HS-27A (cell line): Measurements from ENCODE around the gene CAND2.
"Not testable (repeated sequence)": the region's sequence is repeated elsewhere in the genome, so short reads cannot be mapped to it uniquely, and the experiment has no call there.

Experiments
- DNase-seq: peaks from one replicate; pipeline ENCODE4 v3.0.0-alpha.2; 2012; ENCODE audit warnings: low read depth, missing footprints

Gene CAND2

DNA sequence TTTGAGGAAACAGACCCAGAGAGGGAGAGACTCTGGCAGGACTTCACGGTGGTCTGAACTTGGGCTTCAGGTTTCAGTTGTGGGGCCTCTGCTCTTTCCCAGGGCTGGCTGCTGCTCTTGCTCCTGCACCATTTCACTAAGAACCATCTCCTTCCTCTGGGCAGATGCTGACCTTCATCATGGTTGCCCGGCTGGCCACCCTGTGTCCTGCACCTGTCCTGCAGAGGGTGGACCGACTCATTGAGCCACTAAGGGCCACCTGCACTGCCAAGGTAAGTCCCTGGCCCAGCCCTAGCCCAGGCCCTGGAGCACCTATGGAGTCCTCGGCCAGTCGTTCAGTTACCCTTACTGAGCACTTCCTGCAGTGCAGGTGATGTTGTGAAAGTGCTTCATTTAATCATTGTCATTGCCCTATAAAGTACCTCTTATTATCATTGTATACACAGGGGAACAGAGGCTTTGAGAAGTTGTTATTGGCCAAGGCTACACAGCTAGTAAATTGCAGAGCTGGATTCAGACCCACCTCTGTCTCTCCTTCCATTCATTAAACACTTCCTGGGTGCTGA, 34.9 kb downstream of the CAND2 start:
- no peak for DNase-seq

GRCh38 chr3:12832350-12833221, 36.1 kb downstream of the CAND2 start:
- no peak for DNase-seq

- DNase-seq = no peak
Measured at GRCh38 chr3:12833222-12834161, 37.0 kb downstream of the CAND2 start.

DNA sequence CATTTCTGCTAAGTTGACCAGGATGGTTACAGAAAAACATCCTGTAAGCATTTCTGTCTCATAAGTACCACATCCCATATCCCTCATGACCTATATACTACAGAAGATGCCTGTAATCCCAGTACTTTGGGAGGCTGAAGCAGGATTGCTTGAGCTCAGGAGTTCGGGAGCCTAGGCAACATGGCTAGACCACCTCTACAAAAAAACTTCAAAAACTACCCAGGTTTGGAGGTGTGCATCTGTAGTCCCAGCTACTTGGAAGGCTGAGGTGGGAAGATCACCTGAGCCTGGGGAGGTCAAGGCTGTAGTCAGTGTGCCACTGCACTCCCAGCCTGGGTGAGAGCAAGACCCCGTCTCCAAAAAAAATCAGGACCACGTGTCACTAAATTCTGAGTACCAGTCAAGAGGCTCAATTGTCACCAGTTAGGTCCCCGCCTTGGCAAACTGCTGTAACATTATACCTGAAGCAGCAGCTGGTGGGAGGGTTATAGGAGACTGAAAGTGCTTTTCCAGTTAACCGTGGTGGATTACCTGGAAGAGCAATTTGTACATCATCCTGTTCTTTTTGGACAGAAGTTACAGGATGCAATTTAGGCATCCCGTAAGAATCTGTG, 38.7 kb downstream of the CAND2 start:
- DNase-seq = no peak

DNA sequence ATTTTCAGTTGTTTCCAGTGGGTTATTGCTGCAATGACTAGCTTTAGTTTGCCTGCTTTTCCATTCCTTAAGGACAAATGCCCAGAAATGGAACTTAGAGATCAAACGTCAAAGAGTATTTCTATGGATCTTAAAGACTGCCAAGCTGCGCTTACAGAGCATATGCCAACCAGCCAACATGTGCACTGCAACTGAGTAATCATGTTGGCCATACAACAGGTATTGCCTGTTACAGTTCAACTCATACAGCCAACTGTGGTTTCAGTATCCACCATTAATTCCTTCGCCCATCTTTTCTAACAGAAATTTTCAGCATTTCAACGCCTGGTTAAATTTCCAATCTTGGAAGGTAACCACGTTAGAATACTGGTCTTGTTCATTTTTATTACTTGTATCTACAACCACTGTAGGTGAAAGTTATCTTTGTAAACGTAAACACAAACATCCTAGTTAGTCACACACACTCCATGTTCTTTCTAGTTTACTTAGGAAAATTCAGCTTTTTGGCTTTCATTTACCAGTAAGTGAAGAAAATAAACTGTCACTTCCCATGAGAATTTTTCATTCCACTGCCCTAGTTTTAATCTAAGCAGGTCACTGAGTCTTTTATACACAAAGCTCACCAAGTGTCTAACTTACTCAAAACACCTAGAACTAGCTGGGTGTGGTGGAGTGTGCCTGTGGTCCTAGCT, 41.0 kb downstream of the CAND2 start:
- no peak for DNase-seq

DNA sequence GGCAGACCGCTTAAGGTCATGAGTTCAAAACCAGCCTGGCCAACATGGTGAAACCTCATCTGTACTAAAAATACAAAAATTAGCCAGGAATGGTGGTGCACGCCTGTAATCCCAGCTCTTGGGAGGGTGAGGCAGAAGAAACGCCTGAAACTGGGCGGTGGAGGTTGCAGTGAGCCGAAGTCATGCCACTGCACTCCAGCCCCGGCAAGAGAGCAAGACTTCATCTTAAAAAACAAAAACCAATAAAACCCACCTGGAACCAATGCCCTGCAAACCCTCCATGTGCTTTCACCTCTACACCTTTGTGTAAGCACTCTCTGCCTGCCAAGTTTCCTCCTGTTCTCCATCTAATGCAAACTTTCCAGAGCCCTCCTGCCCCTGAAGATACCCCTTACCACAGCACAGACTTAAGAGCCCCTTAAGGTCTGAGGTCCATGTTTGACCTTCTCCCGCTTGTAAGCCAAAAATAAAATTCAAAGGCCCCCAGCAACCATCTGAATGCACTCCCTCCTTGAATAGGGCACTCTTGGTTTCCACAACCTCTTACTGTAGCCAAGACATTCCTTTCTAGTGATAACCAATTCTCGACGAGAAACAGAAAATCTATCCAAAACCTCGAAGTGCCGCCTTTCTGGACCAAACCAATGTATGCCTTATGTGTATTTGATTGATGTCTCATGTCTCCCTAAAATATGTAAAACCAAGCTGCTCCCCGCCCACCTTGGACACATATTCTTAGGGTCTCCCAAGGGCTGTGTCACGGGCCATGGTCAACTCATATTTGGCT, 41.9 kb downstream of the CAND2 start:
- DNase-seq = no peak

GRCh38 chr3:12839156-12839946, 42.9 kb downstream of the CAND2 start:
- DNase-seq = no peak

DNA sequence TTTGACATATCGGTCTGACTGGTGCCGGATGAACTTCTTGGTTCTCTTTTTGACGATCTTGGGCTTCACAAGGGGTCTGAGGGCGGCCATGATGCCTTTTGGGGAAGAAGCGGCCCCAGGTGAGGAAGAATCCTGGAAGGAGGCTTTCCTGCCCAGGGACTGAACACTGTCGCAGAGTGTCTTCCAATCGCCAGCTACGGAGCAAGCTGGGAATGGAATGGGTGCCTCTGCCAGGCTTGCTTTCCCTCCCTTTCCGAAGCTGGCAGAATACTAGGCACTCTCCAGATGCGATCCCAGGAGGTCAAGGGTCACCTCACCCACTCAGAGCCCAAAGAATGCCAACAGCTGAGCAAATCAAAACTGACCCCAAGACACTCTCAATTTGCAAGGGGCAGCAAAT, 43.7 kb downstream of the CAND2 start:
- DNase-seq = not testable (repeated sequence)

DNA sequence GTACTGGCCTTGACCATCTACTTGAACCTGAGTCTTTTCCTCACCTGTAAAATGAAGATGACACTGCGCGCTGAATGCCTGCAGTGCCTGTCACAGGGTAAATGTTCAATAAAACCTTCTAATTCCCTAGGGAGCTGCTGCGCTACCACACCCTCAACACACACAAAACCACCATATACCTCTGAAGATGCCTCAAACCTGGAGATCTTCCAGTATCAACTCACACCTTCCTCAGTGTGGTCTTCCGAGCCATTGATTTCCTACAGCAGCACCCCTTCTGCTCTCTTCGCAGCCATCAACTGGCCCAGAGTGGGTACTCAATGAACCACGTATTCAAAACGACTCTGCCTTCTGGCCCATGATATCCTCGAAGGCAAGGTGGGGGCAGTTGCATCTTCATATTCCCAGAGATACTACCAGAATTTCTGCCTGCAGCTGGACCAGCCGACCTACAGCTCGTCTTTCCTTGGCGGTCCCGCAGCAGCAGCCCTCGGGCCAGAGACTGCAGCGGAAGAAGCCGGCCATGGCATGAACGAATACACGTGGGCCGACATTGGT, 44.2 kb downstream of the CAND2 start:
- no peak for DNase-seq

DNA sequence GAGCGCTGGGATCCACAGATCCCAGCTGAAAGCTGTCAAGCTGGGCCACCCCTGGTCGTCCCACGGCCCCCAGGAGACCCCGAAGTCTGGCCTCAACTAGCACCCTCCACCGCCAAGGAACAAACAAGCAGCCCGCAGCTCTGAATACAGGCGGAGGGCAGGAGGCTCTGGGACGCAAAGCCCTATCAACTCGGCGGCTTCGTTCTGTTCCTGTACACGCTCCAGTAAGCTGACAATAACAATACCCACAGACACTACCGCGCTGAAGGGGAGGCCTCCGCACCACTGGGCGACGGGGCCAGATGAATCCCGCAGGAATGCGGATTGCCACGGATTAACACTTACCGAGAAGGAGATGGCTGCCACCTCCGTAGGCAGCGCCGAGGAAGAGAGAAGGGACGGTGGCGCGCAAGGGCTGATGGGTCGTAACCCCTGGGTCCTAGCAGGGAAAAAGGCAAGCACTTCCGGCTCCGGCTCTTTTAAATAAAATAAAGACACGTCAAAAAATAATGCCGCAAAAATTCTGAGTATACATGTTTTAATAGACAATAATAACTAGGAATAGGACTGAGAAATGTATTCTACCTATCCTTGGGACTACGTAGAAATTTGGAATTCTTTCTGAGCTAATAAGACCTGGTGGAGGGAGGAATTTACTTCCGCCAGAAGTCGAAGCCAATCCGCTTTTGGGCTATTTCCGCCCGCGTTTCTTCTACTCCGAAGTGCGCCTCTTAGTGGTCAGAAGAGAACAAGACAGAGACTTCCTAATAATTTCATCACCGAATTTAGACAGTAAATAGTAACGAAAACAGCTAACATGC, 44.9 kb downstream of the CAND2 start, which contains the start of gene RPL32:
Gene RPL32 (minus strand): TSS at position 417 of the 821 bp plus-strand sequence. CDS start 1,328 bp downstream, outside the sequence.
- peak; percentile 89 for DNase-seq

GRCh38 chr3:12841970-12842328, 45.5 kb downstream of the CAND2 start:
- no peak for DNase-seq

GRCh38 chr3:12842469-12842868, 46.0 kb downstream of the CAND2 start:
- no peak for DNase-seq

DNA sequence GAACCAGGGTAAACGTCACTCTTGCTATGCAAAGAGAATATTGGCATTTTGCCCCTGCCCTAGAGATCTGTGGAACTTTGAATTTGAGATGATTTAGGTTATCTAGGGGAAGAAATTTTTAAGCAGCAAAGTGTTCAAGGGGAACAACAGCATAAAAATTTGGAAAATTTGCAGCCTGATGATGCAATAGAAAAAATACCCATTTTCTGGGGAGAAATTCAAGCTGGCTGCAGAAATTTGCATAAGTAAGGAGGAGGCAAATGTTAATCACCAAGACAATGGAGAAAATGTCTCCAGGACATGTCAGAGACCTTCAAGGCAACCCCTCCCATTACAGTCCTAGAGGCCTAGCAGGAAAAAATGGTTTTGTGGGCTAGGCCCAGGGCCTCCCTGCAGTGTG, 49.3 kb downstream of the CAND2 start:
- no peak for DNase-seq

DNA sequence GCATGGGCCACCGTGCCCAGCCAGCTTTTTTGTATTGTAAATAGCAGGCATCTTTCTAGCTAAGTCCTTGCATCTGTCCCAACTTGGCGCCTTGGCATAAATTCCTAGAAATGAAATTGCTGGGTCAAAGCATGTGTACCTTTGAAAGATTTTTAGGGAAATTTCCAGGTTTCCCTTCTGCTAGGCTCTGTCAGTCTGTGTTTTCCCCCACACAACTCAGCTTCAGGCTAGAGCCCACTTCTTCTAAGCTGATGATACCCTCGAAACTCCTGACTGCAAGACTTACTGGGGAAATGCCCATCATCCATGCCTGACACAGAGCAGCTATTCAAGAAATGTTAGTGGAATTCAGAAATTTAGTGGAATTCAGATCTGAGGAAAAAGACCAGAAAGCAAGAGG, 55.7 kb downstream of the CAND2 start:
- DNase-seq = no peak

DNA sequence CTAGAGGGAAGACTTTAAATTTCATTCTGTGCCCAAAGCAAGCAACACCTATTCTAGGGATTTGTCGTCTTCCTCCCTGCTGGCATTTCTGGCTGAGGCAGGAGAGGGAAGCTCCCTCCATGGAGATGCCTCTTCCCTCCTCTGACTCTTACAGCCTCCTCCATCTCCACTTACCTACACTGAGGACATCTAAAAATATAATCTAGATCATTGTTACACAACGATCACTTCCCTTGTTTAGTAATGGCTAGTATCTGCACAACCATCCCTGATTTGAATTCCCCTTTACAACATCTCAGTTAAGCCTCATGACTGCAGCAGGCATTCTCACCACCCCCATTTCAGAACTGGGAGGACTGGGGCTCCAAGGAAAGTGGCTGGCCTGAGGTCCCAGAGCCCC, 57.4 kb downstream of the CAND2 start:
- not testable (repeated sequence) for DNase-seq

DNA sequence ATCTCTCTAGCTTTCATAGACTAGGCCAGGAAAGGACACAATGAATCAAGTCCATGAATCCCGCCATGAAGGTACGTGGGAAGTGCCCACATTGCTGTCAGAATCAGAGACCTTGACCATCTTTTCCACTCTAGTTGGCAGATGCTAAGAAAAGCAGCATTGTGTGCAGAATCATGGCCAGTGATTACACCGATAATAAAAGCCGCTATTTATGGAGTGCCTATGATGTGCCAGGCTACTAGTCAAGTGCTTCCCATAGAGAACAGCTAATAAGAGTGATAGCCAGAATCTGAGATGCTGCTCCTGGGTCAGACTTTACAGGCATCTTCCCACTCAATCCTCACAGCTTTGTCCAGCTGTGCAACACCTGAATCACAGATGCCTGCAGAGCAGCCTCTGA, 58.1 kb downstream of the CAND2 start:
- no peak for DNase-seq

- DNase-seq = no peak
Measured at GRCh38 chr3:12856626-12857025, 60.1 kb downstream of the CAND2 start.

DNA sequence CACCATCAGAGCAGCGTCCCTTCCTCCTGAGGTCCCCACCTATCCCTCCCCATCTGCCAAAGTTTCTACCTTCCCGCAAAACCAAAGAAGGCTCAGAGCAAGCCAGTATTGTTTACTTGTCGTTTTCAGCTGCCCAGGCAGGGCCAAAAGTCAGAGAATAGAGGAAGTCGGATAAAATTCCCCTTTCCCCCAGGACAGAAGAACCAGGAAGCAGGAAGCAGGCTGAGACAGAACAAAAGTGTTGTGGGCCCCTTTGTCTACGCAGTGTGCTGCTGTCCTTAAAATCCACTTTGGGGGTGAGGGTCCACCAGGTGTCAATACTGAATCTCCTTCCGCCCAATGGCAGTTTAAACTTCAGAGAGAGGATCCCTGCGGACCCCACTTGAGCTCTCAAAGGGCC, 63.4 kb downstream of the CAND2 start:
- DNase-seq = no peak

GRCh38 chr3:12861611-12862010, 65.1 kb downstream of the CAND2 start:
- DNase-seq = no peak
